T-cell (primary cell): ENCODE measurements around the gene PCDHB3. TPM values are rescaled to one million over a fixed set of nuclear protein-coding genes. Genes with fewer than 3 reads are reported as not detected.
A peak's percentile ranks its signal among the peaks of the same experiment; 100 is the strongest.
"Not testable (repeated sequence)": the region's sequence is repeated elsewhere in the genome, so short reads cannot be mapped to it uniquely, and the experiment has no call there.

Experiments used
- ATAC-seq, 4 experiments: fragments of 200-7000 bp in 3 of 4; fragments of 150-1000 bp in 1 of 4; cut with Tn5 transposase; replicated peaks in 1 of 4; 1 replicate in 3 of 4; 2 replicates in 1 of 4; pipeline ENCODE4 v1.10.0; 2021; ENCODE audit warnings: moderate library complexity in 3 of 4, mild to moderate bottlenecking in 2 of 4, moderate number of reproducible peaks in 1 of 4
- CTCF ChIA-PET, 2 donors: fragments of 300-600 bp; sonication (Branson Sonifier 250); formaldehyde crosslinking; loops; one replicate each; lab custom pipeline; 2022; ENCODE audit warnings: antibody characterized with exemption in 2 of 2; lab: Charles Lee
- POLR2A ChIA-PET, 2 donors: fragments of 300-600 bp; sonication (Branson Sonifier 250); formaldehyde crosslinking; loops; one replicate each; lab custom pipeline; 2022; ENCODE audit warnings: antibody characterized with exemption in 2 of 2; lab: Charles Lee
- DNase-seq, 35 experiments: peaks; one replicate each; pipeline versions ENCODE4 v3.0.0 to v3.0.0-alpha.2; 2013 to 2023
- H3K27ac ChIP-seq: one replicate; pipeline ENCODE4 v1.5.1; 2013; ENCODE audit warnings: low read length
- H3K27me3 ChIP-seq, 2 experiments: replicated peaks in 1 of 2; 1 replicate in 1 of 2; 2 replicates in 1 of 2; pipeline versions ENCODE4 v1.6.1 to v1.7.0; 2013; ENCODE audit warnings: low read length in 1 of 2, mixed read lengths in 1 of 2; ENCODE audit not compliant: control insufficient read depth in 2 of 2, insufficient read depth in 2 of 2; ENCODE audit errors: extremely low read depth in 1 of 2
- H3K36me3 ChIP-seq, 2 donors: 1 replicate in 1 of 2; 2 replicates in 1 of 2; pipeline versions ENCODE4 v1.6.1 to v1.7.0; 2013; ENCODE audit warnings: low read length in 1 of 2; ENCODE audit not compliant: control insufficient read depth in 2 of 2, insufficient read depth in 1 of 2; ENCODE audit errors: extremely low read depth in 1 of 2
- H3K4me1 ChIP-seq, 2 experiments: 1 replicate in 1 of 2; 2 replicates in 1 of 2; pipeline versions ENCODE4 v1.6.1 to v1.7.0; 2013; ENCODE audit warnings: low read length in 2 of 2, mixed read lengths in 1 of 2; ENCODE audit not compliant: insufficient read depth in 2 of 2, control insufficient read depth in 1 of 2; ENCODE audit errors: extremely low read depth in 1 of 2
- H3K4me3 ChIP-seq, 2 donors: 1 replicate in 1 of 2; 2 replicates in 1 of 2; pipeline versions ENCODE4 v1.5.1 to v1.7.0; 2013; ENCODE audit warnings: mild to moderate bottlenecking in 2 of 2, low read length in 1 of 2, moderate library complexity in 1 of 2; ENCODE audit not compliant: control insufficient read depth in 1 of 2; ENCODE audit errors: extremely low read depth in 1 of 2
- H3K9me3 ChIP-seq: 2 replicates; pipeline ENCODE4 v1.7.0; 2013
- H3K27ac Mint-ChIP-seq, 2 donors: one replicate each; pipeline ENCODE4 v1.8.0; 2020 to 2021; ENCODE audit warnings: mild to moderate bottlenecking in 2 of 2, mixed read lengths in 2 of 2
- H3K27me3 Mint-ChIP-seq, 2 donors: one replicate each; pipeline ENCODE4 v1.8.0; 2021 to 2022; ENCODE audit warnings: mixed read lengths in 2 of 2
- H3K36me3 Mint-ChIP-seq: one replicate; pipeline ENCODE4 v1.8.0; 2021; ENCODE audit warnings: mixed read lengths
- H3K4me1 Mint-ChIP-seq, 3 donors: one replicate each; pipeline ENCODE4 v1.8.0; 2020 to 2022; ENCODE audit warnings: mixed read lengths in 3 of 3, mild to moderate bottlenecking in 1 of 3
- H3K4me3 Mint-ChIP-seq, 3 donors: one replicate each; pipeline ENCODE4 v1.8.0; 2020 to 2022; ENCODE audit warnings: mild to moderate bottlenecking in 3 of 3, mixed read lengths in 3 of 3, moderate library complexity in 3 of 3
- H3K9me3 Mint-ChIP-seq, 3 donors: one replicate each; pipeline ENCODE4 v1.8.0; 2020 to 2022; ENCODE audit warnings: mixed read lengths in 3 of 3
- WGBS: methylation state at CpG from one replicate; pipeline ENCODE4 v1.1.5; 2013; ENCODE audit warnings: missing lambda C conversion rate; ENCODE audit not compliant: insufficient coverage; 5-methylcytosine and 5-hydroxymethylcytosine counted together
- total RNA-seq, 35 experiments: library from RNA in 6 of 35; stranded (reverse) in 6 of 35; fragments of 120-200 nt in 1 of 35; gene quantifications; one replicate each; pipeline versions ENCODE4 v1.2.1 to v1.2.4 and lab custom pipeline; 2013 to 2026

Gene PCDHB3
- total RNA-seq, 5 donors from 2014 or later (not counting 1 experiment from before 2014, with no cell fraction given) = 1.2 TPM; not detected in 4

GRCh38 chr5:141094481-141095262, 5.6 kb upstream of the PCDHB3 start, which contains the start of gene PCDHB2:
Gene PCDHB2 (plus strand): TSS chr5:141094615. CDS start chr5:141094791, 176 bp downstream.
- no peaks in the 10 kb centered on the region for H3K36me3 Mint-ChIP-seq
- H3K27ac Mint-ChIP-seq = no peak within 1 kb of the TSS
- POLR2A ChIA-PET = interaction anchor here in 1 of 2 donors (0.6 kb wide), 1 partner anchor 56 kb away, joined by 3 read pairs; no protein-coding TSS in a partner anchor
- no peaks in the 10 kb centered on the region for H3K9me3 ChIP-seq
- H3K4me3 ChIP-seq = peak within 1 kb of the TSS in 1 of 2 donors; percentile 23
- no peaks in the 10 kb centered on the region for H3K4me1 Mint-ChIP-seq
- H3K36me3 ChIP-seq = no peaks in the 10 kb centered on the region
- H3K4me3 Mint-ChIP-seq = peak within 1 kb of the TSS in 1 of 3 donors; percentile 7
- DNase-seq (no peak), ATAC-seq (no peak)
- 17% methylated on average over 18 of the region's 29 CpGs for WGBS
- CTCF ChIA-PET = no interaction called here
- H3K4me1 ChIP-seq = no peaks in the 10 kb centered on the region
- no peak within 1 kb of the TSS for H3K27ac ChIP-seq
- peaks cover 7 to 30% (median 24%) of the 10 kb centered on the region in 3 donors for H3K9me3 Mint-ChIP-seq
- H3K27me3 ChIP-seq = peaks cover 3 to 18% of the 10 kb centered on the region in 2 experiments
- H3K27me3 Mint-ChIP-seq = peaks cover 36 to 49% of the 10 kb centered on the region in 2 donors

DNA sequence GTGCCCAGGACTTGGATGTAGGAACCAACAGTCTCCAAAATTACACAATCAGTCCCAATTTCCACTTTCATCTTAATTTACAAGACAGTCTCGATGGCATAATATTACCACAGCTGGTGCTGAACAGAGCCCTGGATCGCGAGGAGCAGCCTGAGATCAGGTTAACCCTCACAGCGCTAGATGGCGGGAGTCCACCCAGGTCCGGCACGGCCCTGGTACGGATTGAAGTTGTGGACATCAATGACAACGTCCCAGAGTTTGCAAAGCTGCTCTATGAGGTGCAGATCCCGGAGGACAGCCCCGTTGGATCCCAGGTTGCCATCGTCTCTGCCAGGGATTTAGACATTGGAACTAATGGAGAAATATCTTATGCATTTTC, 5.0 kb upstream of the PCDHB3 start:
- CTCF ChIA-PET = no interaction called here
- Histone ChIP-seq H3K4me3 (no peak overlapping the region), H3K27me3 (peaks cover 3 to 16% of the 10 kb centered on the region in 2 experiments), H3K27ac (no peak overlapping the region), H3K9me3 (no peaks in the 10 kb centered on the region), H3K4me1 (no peaks in the 10 kb centered on the region), H3K36me3 (no peaks in the 10 kb centered on the region)
- POLR2A ChIA-PET = interaction anchor here in 1 of 2 donors (0.6 kb wide), 1 partner anchor 56 kb away, joined by 3 read pairs; no protein-coding TSS in a partner anchor
- Mint-ChIP-seq H3K9me3 (peaks cover 8 to 34% (median 24%) of the 10 kb centered on the region in 3 donors), H3K4me3 (no peak overlapping the region), H3K4me1 (peaks cover 0 to 2% (median 0%) of the 10 kb centered on the region in 3 donors), H3K27me3 (peaks cover 40 to 52% of the 10 kb centered on the region in 2 donors), H3K27ac (no peak overlapping the region), H3K36me3 (peaks cover 4% of the 10 kb centered on the region)
- ATAC-seq (no peak), DNase-seq (no peak)
- 30% methylated on average over 9 of the region's 12 CpGs for WGBS

DNA sequence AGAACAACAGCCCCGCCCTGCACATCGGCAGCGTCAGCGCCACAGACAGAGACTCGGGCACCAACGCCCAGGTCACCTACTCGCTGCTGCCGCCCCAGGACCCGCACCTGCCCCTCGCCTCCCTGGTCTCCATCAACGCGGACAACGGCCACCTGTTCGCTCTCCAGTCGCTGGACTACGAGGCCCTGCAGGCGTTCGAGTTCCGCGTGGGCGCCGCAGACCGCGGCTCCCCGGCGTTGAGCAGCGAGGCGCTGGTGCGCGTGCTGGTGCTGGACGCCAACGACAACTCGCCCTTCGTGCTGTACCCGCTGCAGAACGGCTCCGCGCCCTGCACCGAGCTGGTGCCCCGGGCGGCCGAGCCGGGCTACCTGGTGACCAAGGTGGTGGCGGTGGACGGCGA, 4.1 kb upstream of the PCDHB3 start:
- H3K4me3 ChIP-seq, H3K4me1 Mint-ChIP-seq, H3K36me3 Mint-ChIP-seq, POLR2A ChIA-PET, H3K4me1 ChIP-seq, DNase-seq, H3K9me3 ChIP-seq, ATAC-seq, CTCF ChIA-PET, H3K27ac Mint-ChIP-seq, H3K36me3 ChIP-seq, H3K4me3 Mint-ChIP-seq, H3K27ac ChIP-seq: not testable (repeated sequence)
- Mint-ChIP-seq H3K27me3 (peaks cover 45 to 58% of the 10 kb centered on the region in 2 donors), H3K9me3 (peaks cover 11 to 37% (median 28%) of the 10 kb centered on the region in 3 donors)
- H3K27me3 ChIP-seq = peaks cover 3 to 24% of the 10 kb centered on the region in 2 experiments
- no CpG with 5 or more reads among the region's 46 CpGs for WGBS

DNA sequence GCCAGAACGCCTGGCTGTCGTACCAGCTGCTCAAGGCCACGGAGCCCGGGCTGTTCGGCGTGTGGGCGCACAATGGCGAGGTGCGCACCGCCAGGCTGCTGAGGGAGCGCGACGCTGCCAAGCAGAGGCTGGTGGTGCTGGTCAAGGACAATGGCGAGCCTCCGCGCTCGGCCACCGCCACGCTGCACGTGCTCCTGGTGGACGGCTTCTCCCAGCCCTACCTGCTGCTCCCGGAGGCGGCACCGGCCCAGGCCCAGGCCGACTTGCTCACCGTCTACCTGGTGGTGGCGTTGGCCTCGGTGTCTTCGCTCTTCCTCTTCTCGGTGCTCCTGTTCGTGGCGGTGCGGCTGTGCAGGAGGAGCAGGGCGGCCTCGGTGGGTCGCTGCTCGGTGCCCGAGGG, 3.7 kb upstream of the PCDHB3 start:
- ATAC-seq = not testable (repeated sequence)

DNA sequence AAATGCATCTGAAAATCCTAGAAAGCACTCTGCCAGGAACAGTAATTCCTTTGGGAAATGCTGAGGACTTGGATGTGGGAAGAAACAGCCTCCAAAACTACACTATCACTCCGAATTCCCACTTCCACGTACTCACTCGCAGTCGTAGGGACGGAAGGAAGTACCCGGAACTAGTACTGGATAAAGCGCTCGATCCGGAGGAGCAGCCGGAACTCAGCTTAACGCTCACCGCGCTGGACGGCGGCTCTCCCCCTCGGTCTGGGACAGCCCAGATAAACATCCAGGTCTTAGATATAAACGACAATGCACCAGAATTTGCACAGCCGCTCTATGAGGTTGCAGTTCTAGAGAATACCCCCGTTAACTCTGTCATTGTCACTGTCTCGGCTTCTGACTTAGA, 786 bp downstream of the PCDHB3 start:
- CTCF ChIA-PET = no interaction called here
- no peaks in the 10 kb centered on the region for H3K36me3 ChIP-seq
- Mint-ChIP-seq H3K27me3 (peaks cover 30 to 42% of the 10 kb centered on the region in 2 donors), H3K9me3 (peaks cover 4 to 20% (median 13%) of the 10 kb centered on the region in 3 donors), H3K27ac (no peak overlapping the region), H3K36me3 (peaks cover 6% of the 10 kb centered on the region), H3K4me3 (no peak overlapping the region), H3K4me1 (peaks cover 0 to 6% (median 0%) of the 10 kb centered on the region in 3 donors)
- H3K27ac ChIP-seq = no peak overlapping the region
- POLR2A ChIA-PET = no interaction called here
- H3K9me3 ChIP-seq = no peaks in the 10 kb centered on the region
- H3K4me1 ChIP-seq = no peaks in the 10 kb centered on the region
- H3K4me3 ChIP-seq = no peak overlapping the region
- DNase-seq = no peak
- H3K27me3 ChIP-seq = peaks cover 0 to 20% of the 10 kb centered on the region in 2 experiments
- 57% methylated on average over 18 of the region's 20 CpGs for WGBS
- no peak for ATAC-seq

More for the DNA sequence above, 3.7 kb upstream of the PCDHB3 start:
- H3K4me1 ChIP-seq, POLR2A ChIA-PET, H3K9me3 ChIP-seq, H3K27ac ChIP-seq, H3K4me3 Mint-ChIP-seq, DNase-seq, H3K36me3 ChIP-seq, H3K27ac Mint-ChIP-seq, H3K4me3 ChIP-seq, H3K4me1 Mint-ChIP-seq, CTCF ChIA-PET, H3K36me3 Mint-ChIP-seq: not testable (repeated sequence)
- peaks cover 3 to 27% of the 10 kb centered on the region in 2 experiments for H3K27me3 ChIP-seq
- WGBS = 33% methylated on average over 18 of the region's 38 CpGs
- peaks cover 11 to 37% (median 31%) of the 10 kb centered on the region in 3 donors for H3K9me3 Mint-ChIP-seq
- H3K27me3 Mint-ChIP-seq = peaks cover 45 to 62% of the 10 kb centered on the region in 2 donors

- H3K4me1 ChIP-seq, H3K4me1 Mint-ChIP-seq, H3K36me3 ChIP-seq, POLR2A ChIA-PET, ATAC-seq, H3K36me3 Mint-ChIP-seq, H3K4me3 ChIP-seq, H3K9me3 ChIP-seq, H3K27ac Mint-ChIP-seq, CTCF ChIA-PET, H3K4me3 Mint-ChIP-seq, DNase-seq, H3K27ac ChIP-seq: not testable (repeated sequence)
- Mint-ChIP-seq H3K27me3 (peaks cover 31 to 40% of the 10 kb centered on the region in 2 donors), H3K9me3 (peaks cover 4 to 19% (median 13%) of the 10 kb centered on the region in 3 donors)
- WGBS = 46% methylated on average over 5 of the region's 39 CpGs
- peaks cover 0 to 20% of the 10 kb centered on the region in 2 experiments for H3K27me3 ChIP-seq
These were observed 1.8 kb downstream of the PCDHB3 start for GRCh38 chr5:141102070-141102469.
